Measurements from ENCODE around the gene ZNF213. TPM values are rescaled to one million over a fixed set of nuclear protein-coding genes. Genes with fewer than 3 reads are reported as not detected.

The ZNF213 gene
- polyA plus RNA-seq, 3 donors = 1.5 to 2.6 (median 1.8) TPM

GRCh38 chr16:3142327-3142726, 7.5 kb downstream of the ZNF213 start:
- H3K27ac Mint-ChIP-seq = no peak overlapping the region
- no peak overlapping the region for H3K27ac ChIP-seq (ENCODE audit: low read depth in 1 of 2, low read length in 2 of 2)
- TF ChIP-seq CTCF (IDR thresholded peaks at IDR 0.05) = no peak
- H3K4me1 ChIP-seq (ENCODE audit: control insufficient read depth in 1 of 2, insufficient read depth in 2 of 2, low read length in 2 of 2) = no peaks in the 10 kb centered on the region
- no peak for DNase-seq
- peaks cover 2 to 11% (median 8%) of the 10 kb centered on the region in 3 donors for H3K27me3 Mint-ChIP-seq (ENCODE audit: low read depth in 3 of 3)
- no peaks in the 10 kb centered on the region for H3K27me3 ChIP-seq (ENCODE audit: control insufficient read depth in 2 of 2, insufficient read depth in 2 of 2, low read length in 2 of 2)
- peaks cover 46 to 59% of the 10 kb centered on the region in 2 donors for H3K36me3 Mint-ChIP-seq
- 97% methylated on average over 22 of the region's 22 CpGs for WGBS (ENCODE audit: insufficient coverage)
- peaks cover 4% of the 10 kb centered on the region for H4K20me1 ChIP-seq (ENCODE audit: insufficient read depth, low read length)
- H3K9me3 Mint-ChIP-seq = no peaks in the 10 kb centered on the region
- no peak overlapping the region for H3K4me2 ChIP-seq (replicated peaks; ENCODE audit: extremely low read depth, low read length, poor library complexity, severe bottlenecking)
- no peak overlapping the region for H3K4me3 Mint-ChIP-seq
- H3K79me2 ChIP-seq (ENCODE audit: insufficient read depth, low read length) = no peaks in the 10 kb centered on the region
- no peak overlapping the region for H3K4me3 ChIP-seq (replicated peaks in 1 of 3; ENCODE audit: low read depth in 2 of 3, low read length in 3 of 3)
- H3K4me1 Mint-ChIP-seq = no peaks in the 10 kb centered on the region
- intact Hi-C loops (cut with micrococcal nuclease) = no loop called here
- no peak overlapping the region for H2AFZ ChIP-seq (ENCODE audit: insufficient read depth, low read depth, low read length, poor library complexity, severe bottlenecking)
- no peak overlapping the region for H3K9ac ChIP-seq (ENCODE audit: insufficient read depth, low read length, poor library complexity, severe bottlenecking)
- peaks cover 39 to 59% of the 10 kb centered on the region in 2 donors for H3K36me3 ChIP-seq (replicated peaks in 1 of 2; ENCODE audit: control insufficient read depth in 1 of 2, insufficient read depth in 2 of 2, low read length in 2 of 2)
- H3K9me3 ChIP-seq (replicated peaks in 1 of 2; ENCODE audit: control insufficient read depth in 1 of 2, insufficient read depth in 1 of 2, low read length in 2 of 2) = no peaks in the 10 kb centered on the region

DNA sequence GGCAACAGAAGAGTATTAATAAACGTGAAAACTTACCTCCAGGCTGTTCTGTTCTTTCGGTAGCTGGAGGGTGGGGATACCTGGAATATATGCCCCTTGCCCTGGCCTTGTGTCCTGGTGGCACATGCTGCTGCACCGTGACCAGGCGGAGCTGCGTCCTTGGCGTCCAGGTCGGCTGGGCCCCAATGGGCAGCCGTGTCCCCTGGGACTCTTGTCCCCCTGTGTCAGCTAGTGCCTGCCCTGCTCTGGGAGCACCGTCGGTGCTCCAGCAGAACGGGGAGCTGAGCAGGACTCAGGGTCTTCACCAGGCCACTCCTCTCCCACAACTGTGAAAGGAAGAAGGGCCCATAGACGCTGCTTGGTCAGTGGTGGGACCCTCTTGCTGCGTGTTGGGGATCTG, 7.9 kb downstream of the ZNF213 start:
- Histone ChIP-seq H3K79me2 (ENCODE audit: insufficient read depth, low read length) (no peaks in the 10 kb centered on the region), H3K27me3 (ENCODE audit: control insufficient read depth in 2 of 2, insufficient read depth in 2 of 2, low read length in 2 of 2) (no peaks in the 10 kb centered on the region), H3K27ac (ENCODE audit: low read depth in 1 of 2, low read length in 2 of 2) (no peak overlapping the region), H2AFZ (ENCODE audit: insufficient read depth, low read depth, low read length, poor library complexity, severe bottlenecking) (no peak overlapping the region), H3K4me1 (ENCODE audit: control insufficient read depth in 1 of 2, insufficient read depth in 2 of 2, low read length in 2 of 2) (no peaks in the 10 kb centered on the region), H3K9ac (ENCODE audit: insufficient read depth, low read length, poor library complexity, severe bottlenecking) (no peak overlapping the region), H3K9me3 (replicated peaks in 1 of 2; ENCODE audit: control insufficient read depth in 1 of 2, insufficient read depth in 1 of 2, low read length in 2 of 2) (no peaks in the 10 kb centered on the region), H4K20me1 (ENCODE audit: insufficient read depth, low read length) (no peaks in the 10 kb centered on the region), H3K36me3 (replicated peaks in 1 of 2; ENCODE audit: control insufficient read depth in 1 of 2, insufficient read depth in 2 of 2, low read length in 2 of 2) (peaks cover 34 to 55% of the 10 kb centered on the region in 2 donors), H3K4me2 (replicated peaks; ENCODE audit: extremely low read depth, low read length, poor library complexity, severe bottlenecking) (no peak overlapping the region), H3K4me3 (replicated peaks in 1 of 3; ENCODE audit: low read depth in 2 of 3, low read length in 3 of 3) (no peak overlapping the region)
- Mint-ChIP-seq H3K4me3 (no peak overlapping the region), H3K36me3 (peaks cover 42 to 55% of the 10 kb centered on the region in 2 donors), H3K27ac (no peak overlapping the region), H3K4me1 (no peaks in the 10 kb centered on the region), H3K27me3 (ENCODE audit: low read depth in 3 of 3) (peaks cover 4 to 12% (median 11%) of the 10 kb centered on the region in 3 donors), H3K9me3 (no peaks in the 10 kb centered on the region)
- intact Hi-C loops (cut with micrococcal nuclease) = no loop called here
- DNase-seq = no peak
- WGBS (ENCODE audit: insufficient coverage) = 93% methylated on average over 10 of the region's 13 CpGs
- no peak for TF ChIP-seq CTCF (IDR thresholded peaks at IDR 0.05)

Data from CD14-positive monocyte (primary cell).